ENCODE measurements around the gene LLCFC1.

Gene LLCFC1

DNA sequence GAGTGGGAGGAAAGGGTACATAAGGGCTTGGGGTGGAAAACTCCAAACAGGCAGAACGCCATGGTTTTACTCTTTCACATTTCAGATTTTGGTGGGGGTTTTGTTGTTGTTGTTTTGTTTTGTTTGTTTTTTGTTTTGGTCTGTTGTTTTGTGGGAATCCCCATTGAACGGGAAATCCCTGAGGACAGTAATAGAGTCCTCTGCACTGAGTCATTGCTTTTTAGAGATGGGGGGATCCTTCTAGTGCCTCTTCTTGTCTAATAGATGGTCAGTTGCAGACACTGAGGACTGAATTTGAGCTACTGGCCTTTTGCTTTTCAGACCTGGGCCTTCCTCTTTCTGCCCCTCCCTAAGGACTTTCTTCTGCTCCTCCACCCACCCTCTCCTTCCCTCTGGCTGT, 25.7 kb upstream of the LLCFC1 start:
- Histone ChIP-seq H3K27me3 (ENCODE audit: control insufficient read depth, insufficient read depth, low read length) (peaks cover 41% of the 10 kb centered on the region), H3K4me3 (ENCODE audit: low read length) (no peak overlapping the region), H3K4me2 (ENCODE audit: low read length) (no peak overlapping the region), H3K4me1 (ENCODE audit: control insufficient read depth, insufficient read depth, low read length) (no peaks in the 10 kb centered on the region), H3K9ac (ENCODE audit: low read depth, low read length) (no peak overlapping the region), H3K9me3 (replicated peaks; ENCODE audit: low read length) (no peaks in the 10 kb centered on the region), H3K36me3 (ENCODE audit: insufficient read depth, low read length) (no peaks in the 10 kb centered on the region)

DNA sequence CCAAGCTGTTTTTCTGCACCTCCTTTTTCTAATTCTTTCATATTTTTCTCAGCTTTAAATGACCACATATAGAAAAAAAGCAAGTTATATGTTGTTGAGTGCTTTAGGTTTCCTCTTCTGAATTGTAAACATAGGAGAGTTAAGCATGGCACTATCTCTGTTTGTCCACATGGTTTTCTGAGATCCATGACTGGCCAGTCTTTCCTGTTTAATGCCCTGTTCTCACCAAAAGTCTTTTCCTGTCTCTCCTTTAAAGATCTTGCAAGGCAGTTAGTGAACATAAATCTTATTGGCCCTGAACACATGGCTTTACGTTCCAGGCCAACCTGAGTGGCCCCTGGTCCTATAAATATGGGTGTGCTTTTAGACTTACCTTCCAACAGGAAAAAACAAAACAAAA, 25.2 kb upstream of the LLCFC1 start:
- no peak overlapping the region for H3K4me2 ChIP-seq (ENCODE audit: low read length)
- H3K36me3 ChIP-seq (ENCODE audit: insufficient read depth, low read length) = no peaks in the 10 kb centered on the region
- H3K9me3 ChIP-seq (replicated peaks; ENCODE audit: low read length) = no peaks in the 10 kb centered on the region
- no peak overlapping the region for H3K9ac ChIP-seq (ENCODE audit: low read depth, low read length)
- H3K4me1 ChIP-seq (ENCODE audit: control insufficient read depth, insufficient read depth, low read length) = no peaks in the 10 kb centered on the region
- H3K27me3 ChIP-seq (ENCODE audit: control insufficient read depth, insufficient read depth, low read length) = peaks cover 43% of the 10 kb centered on the region
- H3K4me3 ChIP-seq (ENCODE audit: low read length) = no peak overlapping the region

DNA sequence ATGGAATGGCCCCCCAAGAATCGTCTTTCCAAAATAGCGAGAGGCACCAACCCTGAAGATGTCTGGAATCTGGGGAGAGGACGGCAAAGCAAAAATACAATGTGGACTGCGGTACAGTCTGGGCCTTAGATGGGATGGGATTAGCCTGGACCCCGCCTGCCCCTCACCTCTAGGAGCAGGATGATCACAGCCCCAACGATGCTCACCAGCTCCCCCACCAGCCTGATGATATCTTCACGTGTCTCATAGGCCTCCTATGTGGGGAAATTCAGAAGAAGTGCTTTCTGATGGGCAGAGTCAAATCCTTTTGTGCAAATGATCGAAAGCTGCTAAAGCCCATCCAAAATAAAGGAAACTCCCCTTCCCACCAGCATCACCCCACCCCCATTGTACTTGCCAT, 24.0 kb upstream of the LLCFC1 start:
- Histone ChIP-seq H3K9ac (ENCODE audit: low read depth, low read length) (no peak overlapping the region), H3K4me2 (ENCODE audit: low read length) (no peak overlapping the region), H3K4me3 (ENCODE audit: low read length) (no peak overlapping the region), H3K4me1 (ENCODE audit: control insufficient read depth, insufficient read depth, low read length) (no peaks in the 10 kb centered on the region), H3K36me3 (ENCODE audit: insufficient read depth, low read length) (no peaks in the 10 kb centered on the region), H3K9me3 (replicated peaks; ENCODE audit: low read length) (no peaks in the 10 kb centered on the region), H3K27me3 (ENCODE audit: control insufficient read depth, insufficient read depth, low read length) (peaks cover 50% of the 10 kb centered on the region)

DNA sequence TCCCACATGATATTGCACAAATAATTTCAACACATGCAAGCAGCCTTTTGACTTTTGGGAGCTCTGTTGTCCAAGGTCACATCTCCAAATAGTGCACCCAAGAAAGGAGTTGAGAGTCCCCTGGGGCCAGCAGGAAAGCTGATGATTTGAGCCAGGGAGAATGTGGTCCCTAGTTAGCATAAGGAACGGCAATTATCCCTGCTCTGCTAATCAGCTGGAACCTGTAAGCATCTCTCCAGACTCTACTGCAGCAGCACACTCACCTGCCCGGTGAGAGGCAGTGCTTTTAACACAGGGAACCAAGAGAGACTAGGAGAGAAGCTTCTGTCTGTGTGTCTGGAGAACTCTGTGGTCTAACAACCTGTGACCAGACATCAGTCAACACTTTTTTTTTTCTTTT, 22.8 kb upstream of the LLCFC1 start:
- Histone ChIP-seq H3K36me3 (ENCODE audit: insufficient read depth, low read length) (no peaks in the 10 kb centered on the region), H3K27me3 (ENCODE audit: control insufficient read depth, insufficient read depth, low read length) (peaks cover 41% of the 10 kb centered on the region), H3K4me1 (ENCODE audit: control insufficient read depth, insufficient read depth, low read length) (no peaks in the 10 kb centered on the region), H3K4me2 (ENCODE audit: low read length) (no peak overlapping the region), H3K9me3 (replicated peaks; ENCODE audit: low read length) (no peaks in the 10 kb centered on the region), H3K9ac (ENCODE audit: low read depth, low read length) (no peak overlapping the region), H3K4me3 (ENCODE audit: low read length) (no peak overlapping the region)

DNA sequence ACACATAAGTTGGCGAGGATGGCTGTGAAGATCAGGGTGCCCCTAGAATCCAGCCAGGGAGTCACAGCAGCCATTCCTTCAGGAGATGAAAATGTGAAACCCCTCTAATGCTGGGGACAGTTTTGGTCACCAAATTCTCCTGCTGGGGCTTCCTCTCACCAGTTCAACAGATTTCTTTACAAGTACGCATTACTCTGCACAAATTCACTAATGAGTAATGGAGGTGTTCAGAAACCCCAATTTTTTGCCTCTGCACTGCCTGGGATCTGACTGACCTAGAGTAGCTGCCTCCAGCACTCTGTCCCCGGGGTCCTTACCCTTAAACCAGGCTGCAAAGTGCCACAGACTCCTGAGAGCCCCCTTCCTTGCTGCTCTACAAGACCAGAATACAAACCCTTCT, 21.8 kb upstream of the LLCFC1 start:
- H3K9me3 ChIP-seq (replicated peaks; ENCODE audit: low read length) = no peaks in the 10 kb centered on the region
- H3K36me3 ChIP-seq (ENCODE audit: insufficient read depth, low read length) = no peaks in the 10 kb centered on the region
- no peak overlapping the region for H3K9ac ChIP-seq (ENCODE audit: low read depth, low read length)
- no peaks in the 10 kb centered on the region for H3K4me1 ChIP-seq (ENCODE audit: control insufficient read depth, insufficient read depth, low read length)
- H3K4me3 ChIP-seq (ENCODE audit: low read length) = no peak overlapping the region
- no peak overlapping the region for H3K4me2 ChIP-seq (ENCODE audit: low read length)
- H3K27me3 ChIP-seq (ENCODE audit: control insufficient read depth, insufficient read depth, low read length) = peaks cover 39% of the 10 kb centered on the region

DNA sequence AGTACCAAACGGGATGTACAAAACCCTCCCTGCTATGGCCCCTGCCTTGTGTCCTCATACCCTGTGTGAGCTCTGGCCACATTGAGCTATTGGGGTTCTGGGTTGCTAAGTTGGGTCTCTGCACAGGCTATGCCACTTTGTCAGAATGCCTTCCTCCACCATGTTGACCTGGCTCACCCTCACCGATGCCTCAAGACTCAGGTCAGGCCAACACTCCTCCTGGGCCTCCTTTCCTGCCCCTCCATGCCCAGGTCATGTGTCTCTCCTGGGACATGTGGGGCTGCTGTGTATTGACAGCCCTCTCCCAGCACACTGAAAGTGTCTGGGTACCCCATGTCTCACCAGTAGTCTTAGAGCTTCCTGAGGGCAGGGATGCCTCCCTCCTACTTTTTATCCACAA, 20.4 kb upstream of the LLCFC1 start:
- H3K36me3 ChIP-seq (ENCODE audit: insufficient read depth, low read length) = no peaks in the 10 kb centered on the region
- H3K27me3 ChIP-seq (ENCODE audit: control insufficient read depth, insufficient read depth, low read length) = peaks cover 40% of the 10 kb centered on the region
- H3K4me2 ChIP-seq (ENCODE audit: low read length) = no peak overlapping the region
- H3K4me1 ChIP-seq (ENCODE audit: control insufficient read depth, insufficient read depth, low read length) = no peaks in the 10 kb centered on the region
- H3K9ac ChIP-seq (ENCODE audit: low read depth, low read length) = no peak overlapping the region
- H3K9me3 ChIP-seq (replicated peaks; ENCODE audit: low read length) = no peaks in the 10 kb centered on the region
- H3K4me3 ChIP-seq (ENCODE audit: low read length) = no peak overlapping the region

DNA sequence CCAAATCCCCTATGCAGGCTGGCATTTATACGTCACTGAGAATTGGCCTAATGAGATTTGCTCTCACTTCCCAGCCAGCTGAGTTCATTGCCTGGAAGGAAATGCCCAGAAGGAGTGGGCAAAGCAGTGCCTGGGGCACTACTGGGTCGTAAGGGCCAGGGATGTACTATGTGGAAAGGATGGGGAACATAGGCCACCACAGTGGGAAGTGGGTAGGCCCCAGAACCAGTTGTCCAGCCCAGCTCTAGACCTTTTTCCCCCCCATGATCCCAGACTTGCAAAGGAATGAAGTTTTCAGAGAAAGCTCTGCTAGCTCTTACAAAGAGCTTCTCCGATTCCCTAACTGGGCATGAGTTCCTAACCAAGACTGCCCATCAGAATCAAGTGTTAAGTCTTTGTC, 19.6 kb upstream of the LLCFC1 start:
- H3K4me3 ChIP-seq (ENCODE audit: low read length) = no peak overlapping the region
- H3K4me2 ChIP-seq (ENCODE audit: low read length) = no peak overlapping the region
- H3K9ac ChIP-seq (ENCODE audit: low read depth, low read length) = no peak overlapping the region
- H3K4me1 ChIP-seq (ENCODE audit: control insufficient read depth, insufficient read depth, low read length) = no peaks in the 10 kb centered on the region
- H3K9me3 ChIP-seq (replicated peaks; ENCODE audit: low read length) = no peaks in the 10 kb centered on the region
- H3K36me3 ChIP-seq (ENCODE audit: insufficient read depth, low read length) = no peaks in the 10 kb centered on the region
- peaks cover 40% of the 10 kb centered on the region for H3K27me3 ChIP-seq (ENCODE audit: control insufficient read depth, insufficient read depth, low read length)

DNA sequence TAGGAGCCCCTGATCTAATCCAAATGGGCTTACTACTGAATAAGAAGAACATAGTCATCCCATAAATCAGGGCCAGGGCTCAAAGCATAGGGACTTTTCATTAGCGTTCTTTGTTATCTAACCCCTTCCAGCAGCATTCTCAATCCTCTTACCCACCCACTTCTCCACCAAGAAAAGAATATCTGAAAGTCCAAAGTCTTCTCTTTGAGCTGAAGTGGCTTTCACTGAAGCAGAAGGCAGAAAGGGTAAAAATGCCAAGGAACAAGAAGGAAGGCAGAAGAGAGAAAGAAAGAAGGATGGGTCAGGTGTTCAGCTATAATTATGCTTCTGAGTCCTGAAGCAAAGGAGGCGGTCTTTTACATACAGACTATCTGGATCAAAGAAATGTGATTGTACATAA, 15.9 kb upstream of the LLCFC1 start:
- Histone ChIP-seq H3K36me3 (ENCODE audit: insufficient read depth, low read length) (no peaks in the 10 kb centered on the region), H3K4me3 (ENCODE audit: low read length) (no peak overlapping the region), H3K9me3 (replicated peaks; ENCODE audit: low read length) (no peaks in the 10 kb centered on the region)

DNA sequence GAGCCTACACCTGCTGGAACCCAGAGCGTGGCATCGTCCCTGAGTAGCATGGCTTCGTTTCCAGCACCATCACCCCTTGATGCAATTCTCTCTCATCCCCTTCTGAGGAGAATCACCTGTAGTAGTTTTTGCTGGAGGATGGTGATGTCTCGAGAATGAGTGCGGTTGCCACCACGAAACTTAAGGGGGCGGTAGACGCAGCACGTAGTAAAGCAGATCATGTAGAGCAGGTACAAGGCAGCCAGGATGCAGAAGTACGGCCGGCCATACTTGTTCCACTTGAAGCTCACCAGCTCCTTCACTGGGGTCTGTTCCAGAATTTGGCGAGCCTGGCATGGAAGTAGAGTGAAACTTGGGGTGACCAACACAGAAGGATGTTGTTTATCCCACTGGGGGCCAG, 13.9 kb upstream of the LLCFC1 start:
- Histone ChIP-seq H3K36me3 (ENCODE audit: insufficient read depth, low read length) (no peaks in the 10 kb centered on the region), H3K4me2 (ENCODE audit: low read length) (no peak overlapping the region), H3K27me3 (ENCODE audit: control insufficient read depth, insufficient read depth, low read length) (peaks cover 22% of the 10 kb centered on the region), H3K9me3 (replicated peaks; ENCODE audit: low read length) (no peaks in the 10 kb centered on the region), H3K9ac (ENCODE audit: low read depth, low read length) (no peak overlapping the region), H3K4me1 (ENCODE audit: control insufficient read depth, insufficient read depth, low read length) (no peaks in the 10 kb centered on the region), H3K4me3 (ENCODE audit: low read length) (no peak overlapping the region)

More for the DNA sequence above, 15.9 kb upstream of the LLCFC1 start:
- H3K4me1 ChIP-seq (ENCODE audit: control insufficient read depth, insufficient read depth, low read length) = no peaks in the 10 kb centered on the region
- peaks cover 38% of the 10 kb centered on the region for H3K27me3 ChIP-seq (ENCODE audit: control insufficient read depth, insufficient read depth, low read length)
- no peak overlapping the region for H3K9ac ChIP-seq (ENCODE audit: low read depth, low read length)
- H3K4me2 ChIP-seq (ENCODE audit: low read length) = no peak overlapping the region

DNA sequence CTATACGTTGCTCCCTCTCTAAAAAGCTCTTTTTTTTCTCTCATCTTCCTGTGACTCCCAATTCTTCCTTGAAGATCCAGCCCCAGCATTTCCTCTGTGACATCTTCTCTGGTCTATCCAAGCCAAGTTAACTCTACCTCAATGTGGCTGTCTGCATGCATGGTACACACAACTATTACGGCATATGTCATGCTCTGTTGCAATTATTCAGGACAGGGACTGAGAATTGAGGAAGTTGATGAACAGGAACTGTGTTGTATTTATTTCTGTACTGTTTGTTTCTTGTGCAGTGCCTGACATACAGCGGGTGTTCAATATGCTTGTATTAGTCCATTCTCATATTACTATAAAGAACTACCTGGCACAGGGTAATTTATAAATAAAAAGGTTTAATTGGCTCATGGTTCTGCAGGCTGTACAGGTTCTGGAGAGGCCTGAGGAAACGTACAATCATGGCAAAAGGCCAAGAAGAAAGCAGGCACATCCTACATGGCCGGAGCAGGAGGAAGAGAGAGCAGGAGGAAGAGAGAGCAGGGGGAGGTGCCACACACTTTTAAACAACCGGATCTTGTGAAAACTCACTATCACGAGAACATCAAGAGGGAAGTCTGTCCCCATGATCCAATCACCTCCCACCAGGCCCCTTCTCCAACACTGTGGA, 12.1 kb upstream of the LLCFC1 start:
- Histone ChIP-seq H3K4me3 (ENCODE audit: low read length) (no peak overlapping the region), H3K4me2 (ENCODE audit: low read length) (no peak overlapping the region), H3K9ac (ENCODE audit: low read depth, low read length) (no peak overlapping the region), H3K27me3 (ENCODE audit: control insufficient read depth, insufficient read depth, low read length) (peaks cover 21% of the 10 kb centered on the region), H3K9me3 (replicated peaks; ENCODE audit: low read length) (no peaks in the 10 kb centered on the region), H3K4me1 (ENCODE audit: control insufficient read depth, insufficient read depth, low read length) (no peaks in the 10 kb centered on the region), H3K36me3 (ENCODE audit: insufficient read depth, low read length) (no peaks in the 10 kb centered on the region)

DNA sequence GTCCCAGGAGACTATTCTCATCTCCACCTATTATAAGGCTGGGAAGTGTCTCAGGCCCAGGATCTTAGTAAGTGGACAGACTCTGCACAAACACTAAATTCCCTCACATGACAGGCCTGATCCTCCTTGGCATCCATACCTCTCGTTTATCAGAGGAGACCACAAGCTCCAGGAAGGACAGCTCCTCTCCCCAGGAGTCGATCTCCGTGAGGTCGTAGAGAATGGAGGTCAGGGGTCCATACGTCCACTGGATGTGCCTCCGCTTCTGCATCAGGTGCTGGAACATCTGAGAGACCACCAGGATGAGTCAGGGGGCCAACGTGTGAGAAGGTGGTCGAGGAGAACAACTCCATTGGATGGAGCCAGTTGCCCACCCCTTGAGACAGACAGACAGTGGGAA, 11.3 kb upstream of the LLCFC1 start:
- no peaks in the 10 kb centered on the region for H3K36me3 ChIP-seq (ENCODE audit: insufficient read depth, low read length)
- H3K4me2 ChIP-seq (ENCODE audit: low read length) = no peak overlapping the region
- no peaks in the 10 kb centered on the region for H3K9me3 ChIP-seq (replicated peaks; ENCODE audit: low read length)
- H3K9ac ChIP-seq (ENCODE audit: low read depth, low read length) = no peak overlapping the region
- peaks cover 20% of the 10 kb centered on the region for H3K27me3 ChIP-seq (ENCODE audit: control insufficient read depth, insufficient read depth, low read length)
- H3K4me1 ChIP-seq (ENCODE audit: control insufficient read depth, insufficient read depth, low read length) = no peaks in the 10 kb centered on the region
- H3K4me3 ChIP-seq (ENCODE audit: low read length) = no peak overlapping the region

DNA sequence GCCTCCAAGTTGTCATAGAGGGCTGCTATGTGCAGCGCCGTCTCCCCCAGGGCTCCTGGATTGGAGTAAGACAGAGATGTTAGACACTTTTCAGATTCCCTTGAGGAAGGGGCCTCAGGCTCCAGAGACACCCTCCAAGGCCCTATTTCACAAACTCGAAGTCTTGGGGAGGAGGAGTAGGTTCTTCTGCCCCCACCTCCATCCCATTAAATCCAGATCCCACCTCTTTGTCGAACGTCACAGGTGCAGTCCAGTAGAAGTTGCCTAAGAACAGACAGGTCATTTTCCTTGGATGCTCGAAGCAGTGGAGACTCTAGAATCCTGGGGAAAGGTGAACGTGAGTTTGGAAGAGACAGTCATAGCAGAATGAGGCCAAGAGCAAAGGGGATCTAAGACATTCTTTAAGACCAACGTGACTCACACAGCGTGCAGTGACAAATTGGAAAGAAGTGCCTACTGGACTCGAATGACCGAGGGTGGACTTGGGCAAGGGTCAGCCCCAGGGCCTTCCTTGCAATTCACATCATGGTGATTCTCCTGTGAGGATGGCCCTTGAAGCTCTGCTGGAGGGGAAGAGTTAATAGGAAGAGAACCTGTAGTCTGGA, 9.1 kb upstream of the LLCFC1 start:
- H3K4me1 ChIP-seq (ENCODE audit: control insufficient read depth, insufficient read depth, low read length) = no peaks in the 10 kb centered on the region
- H3K9ac ChIP-seq (ENCODE audit: low read depth, low read length) = no peak overlapping the region
- no peaks in the 10 kb centered on the region for H3K36me3 ChIP-seq (ENCODE audit: insufficient read depth, low read length)
- H3K27me3 ChIP-seq (ENCODE audit: control insufficient read depth, insufficient read depth, low read length) = peaks cover 18% of the 10 kb centered on the region
- H3K4me3 ChIP-seq (ENCODE audit: low read length) = no peak overlapping the region
- H3K9me3 ChIP-seq (replicated peaks; ENCODE audit: low read length) = no peaks in the 10 kb centered on the region
- no peak overlapping the region for H3K4me2 ChIP-seq (ENCODE audit: low read length)
